Sigmoid colon (tissue), 4 donors: ENCODE results near the gene HOXA6.

Experiments used
- EP300 ChIP-seq, 4 donors: sonication (generic); formaldehyde crosslinking; IDR thresholded peaks; one replicate each; pipeline ENCODE4 v1.6.1; 2017; ENCODE audit warnings: antibody characterized with exemption in 4 of 4
- POLR2AphosphoS5 ChIP-seq, 4 donors: sonication (generic); formaldehyde crosslinking; IDR thresholded peaks; one replicate each; pipeline ENCODE4 v1.6.1; 2017; ENCODE audit warnings: antibody characterized with exemption in 4 of 4
- TF ChIP-seq, protein P1 (sequence below), 4 experiments: fragments of 450-650 bp in 3 of 4; fragments of 200-600 bp in 1 of 4; IDR thresholded peaks; one replicate each; pipeline ENCODE4 v1.5.1; 2016 to 2019; ENCODE audit warnings: antibody characterized with exemption in 4 of 4, mild to moderate bottlenecking in 3 of 4, moderate library complexity in 2 of 4

- TF ChIP-seq, protein P1, sequence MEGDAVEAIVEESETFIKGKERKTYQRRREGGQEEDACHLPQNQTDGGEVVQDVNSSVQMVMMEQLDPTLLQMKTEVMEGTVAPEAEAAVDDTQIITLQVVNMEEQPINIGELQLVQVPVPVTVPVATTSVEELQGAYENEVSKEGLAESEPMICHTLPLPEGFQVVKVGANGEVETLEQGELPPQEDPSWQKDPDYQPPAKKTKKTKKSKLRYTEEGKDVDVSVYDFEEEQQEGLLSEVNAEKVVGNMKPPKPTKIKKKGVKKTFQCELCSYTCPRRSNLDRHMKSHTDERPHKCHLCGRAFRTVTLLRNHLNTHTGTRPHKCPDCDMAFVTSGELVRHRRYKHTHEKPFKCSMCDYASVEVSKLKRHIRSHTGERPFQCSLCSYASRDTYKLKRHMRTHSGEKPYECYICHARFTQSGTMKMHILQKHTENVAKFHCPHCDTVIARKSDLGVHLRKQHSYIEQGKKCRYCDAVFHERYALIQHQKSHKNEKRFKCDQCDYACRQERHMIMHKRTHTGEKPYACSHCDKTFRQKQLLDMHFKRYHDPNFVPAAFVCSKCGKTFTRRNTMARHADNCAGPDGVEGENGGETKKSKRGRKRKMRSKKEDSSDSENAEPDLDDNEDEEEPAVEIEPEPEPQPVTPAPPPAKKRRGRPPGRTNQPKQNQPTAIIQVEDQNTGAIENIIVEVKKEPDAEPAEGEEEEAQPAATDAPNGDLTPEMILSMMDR (IDR thresholded peaks at IDR 0.05) = no peak
- TF ChIP-seq EP300 (IDR thresholded peaks at IDR 0.05) (no peak), POLR2AphosphoS5 (IDR thresholded peaks at IDR 0.05) (no peak)
These were observed 47.9 kb downstream of the HOXA6 start for GRCh38 chr7:27099453-27100370.
